ENCODE measurements around the gene CHD3. TPM values are rescaled to one million over a fixed set of nuclear protein-coding genes. Genes with fewer than 3 reads are reported as not detected.

CHD3 gene
- total and polyA plus RNA-seq, 2 of the 13 experiments (the other 11 are each of a cell fraction or from before 2014, with no cell fraction given), result 2.7 to 3.7 TPM

DNA sequence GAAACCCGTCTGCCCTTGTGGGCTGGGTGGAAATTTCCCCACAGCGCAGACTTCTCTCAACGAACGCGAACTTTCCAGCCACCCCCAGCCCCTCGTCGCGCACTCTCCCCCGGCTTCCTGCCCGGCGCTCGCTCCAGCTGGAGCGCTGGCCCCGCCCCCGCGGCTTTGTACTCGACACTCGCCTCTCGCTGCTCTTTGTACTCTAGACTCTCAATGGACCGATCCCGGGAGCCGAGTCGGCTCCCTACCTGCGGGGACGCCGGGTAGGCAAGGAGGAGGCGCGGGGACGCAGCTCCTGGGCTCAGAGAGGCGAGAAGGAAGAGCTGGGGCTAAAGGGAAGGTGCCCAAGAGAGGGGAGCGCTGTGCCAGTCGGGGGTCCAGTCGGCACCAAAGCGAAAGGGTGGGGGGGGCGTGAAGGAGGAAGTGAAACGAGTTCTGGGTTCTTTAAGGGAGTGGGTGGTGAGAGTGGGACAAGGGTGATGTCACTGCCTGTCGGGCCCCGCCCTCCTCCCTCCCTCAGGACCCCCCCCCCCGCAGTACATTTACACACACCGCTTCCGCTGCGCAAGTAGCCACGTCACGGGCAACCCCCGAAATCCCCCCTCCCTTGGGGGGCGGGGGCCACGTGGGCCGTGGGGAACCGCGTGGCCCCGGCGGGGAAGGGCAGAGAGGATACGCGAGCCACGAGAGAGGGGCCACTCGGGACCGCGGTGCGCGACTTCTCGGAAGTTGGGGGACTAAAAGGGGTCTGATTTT lies 44.9 kb upstream of the CHD3 start (continued):
- TF ChIP-seq MAZ (IDR thresholded peaks at IDR 0.05; ENCODE audit: borderline replicate concordance, low read depth, low read length) (peak; percentile 52), MAZ (CRISPR knock-in tag; IDR thresholded peaks at IDR 0.05; ENCODE audit: low read depth) (peak; percentile 73), HOXA5 (CRISPR knock-in tag; IDR thresholded peaks at IDR 0.05) (no peak), SMAD1 (CRISPR knock-in tag; IDR thresholded peaks at IDR 0.05; ENCODE audit: borderline replicate concordance, low read depth) (no peak), ZNF343 (CRISPR knock-in tag; IDR thresholded peaks at IDR 0.05) (0 out of 2 replicates have a peak, but pooled peaks have one; percentile 32), ZNF83 (CRISPR knock-in tag; IDR thresholded peaks at IDR 0.05; ENCODE audit: borderline replicate concordance) (no peak), ZMAT3 (CRISPR knock-in tag; conservative IDR thresholded peaks at IDR 0.05) (no peak), CREM (IDR thresholded peaks at IDR 0.05) (no peak; the same call in 1 of the 2 replicates), CREM (CRISPR knock-in tag; IDR thresholded peaks at IDR 0.05) (no peak), MNT (IDR thresholded peaks at IDR 0.05) (no peak), SSRP1 (CRISPR knock-in tag; IDR thresholded peaks at IDR 0.05) (no peak), HMG20A (CRISPR knock-in tag; IDR thresholded peaks at IDR 0.05; ENCODE audit: borderline replicate concordance) (no peak), ZNF615 (CRISPR knock-in tag; IDR thresholded peaks at IDR 0.05; ENCODE audit: borderline replicate concordance) (no peak), MAFF (IDR thresholded peaks at IDR 0.05; ENCODE audit: low read depth, low read length) (no peak), ZNF747 (CRISPR knock-in tag; IDR thresholded peaks at IDR 0.05; ENCODE audit: borderline replicate concordance) (no peak), ZFP62 (CRISPR knock-in tag; IDR thresholded peaks at IDR 0.05) (no peak), ZKSCAN5 (CRISPR knock-in tag; IDR thresholded peaks at IDR 0.05) (no peak), HMG20B (CRISPR knock-in tag; conservative IDR thresholded peaks at IDR 0.05) (no peak), ZNF547 (CRISPR knock-in tag; IDR thresholded peaks at IDR 0.05) (peak; percentile 77)
- TF ChIP-seq, protein P1, sequence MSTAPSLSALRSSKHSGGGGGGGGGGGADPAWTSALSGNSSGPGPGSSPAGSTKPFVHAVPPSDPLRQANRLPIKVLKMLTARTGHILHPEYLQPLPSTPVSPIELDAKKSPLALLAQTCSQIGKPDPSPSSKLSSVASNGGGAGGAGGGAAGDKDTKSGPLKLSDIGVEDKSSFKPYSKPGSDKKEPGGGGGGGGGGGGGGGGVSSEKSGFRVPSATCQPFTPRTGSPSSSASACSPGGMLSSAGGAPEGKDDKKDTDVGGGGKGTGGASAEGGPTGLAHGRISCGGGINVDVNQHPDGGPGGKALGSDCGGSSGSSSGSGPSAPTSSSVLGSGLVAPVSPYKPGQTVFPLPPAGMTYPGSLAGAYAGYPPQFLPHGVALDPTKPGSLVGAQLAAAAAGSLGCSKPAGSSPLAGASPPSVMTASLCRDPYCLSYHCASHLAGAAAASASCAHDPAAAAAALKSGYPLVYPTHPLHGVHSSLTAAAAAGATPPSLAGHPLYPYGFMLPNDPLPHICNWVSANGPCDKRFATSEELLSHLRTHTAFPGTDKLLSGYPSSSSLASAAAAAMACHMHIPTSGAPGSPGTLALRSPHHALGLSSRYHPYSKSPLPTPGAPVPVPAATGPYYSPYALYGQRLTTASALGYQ (CRISPR knock-in tag; IDR thresholded peaks at IDR 0.05), result no peak
- TF ChIP-seq, protein P2, sequence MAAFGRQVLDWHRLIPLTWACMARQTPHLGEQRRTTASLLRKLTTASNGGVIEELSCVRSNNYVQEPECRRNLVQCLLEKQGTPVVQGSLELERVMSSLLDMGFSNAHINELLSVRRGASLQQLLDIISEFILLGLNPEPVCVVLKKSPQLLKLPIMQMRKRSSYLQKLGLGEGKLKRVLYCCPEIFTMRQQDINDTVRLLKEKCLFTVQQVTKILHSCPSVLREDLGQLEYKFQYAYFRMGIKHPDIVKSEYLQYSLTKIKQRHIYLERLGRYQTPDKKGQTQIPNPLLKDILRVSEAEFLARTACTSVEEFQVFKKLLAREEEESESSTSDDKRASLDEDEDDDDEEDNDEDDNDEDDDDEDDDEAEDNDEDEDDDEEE (CRISPR knock-in tag; IDR thresholded peaks at IDR 0.05), result no peak
